HG02623 (cell line): Measurements from ENCODE around the gene SPATA20.

Experiments used
- ATAC-seq: cut with Tn5 transposase; IDR thresholded peaks from one replicate; pipeline ENCODE4 v1.9.1; 2021; ENCODE audit warnings: moderate library complexity; ENCODE audit not compliant: unreplicated experiment

The SPATA20 gene

GRCh38 chr17:50538549-50539410 is 8.2 kb upstream of the SPATA20 start:
- ATAC-seq: no peak

- ATAC-seq: no peak
These were observed 7.0 kb upstream of the SPATA20 start for GRCh38 chr17:50539762-50540559.

DNA sequence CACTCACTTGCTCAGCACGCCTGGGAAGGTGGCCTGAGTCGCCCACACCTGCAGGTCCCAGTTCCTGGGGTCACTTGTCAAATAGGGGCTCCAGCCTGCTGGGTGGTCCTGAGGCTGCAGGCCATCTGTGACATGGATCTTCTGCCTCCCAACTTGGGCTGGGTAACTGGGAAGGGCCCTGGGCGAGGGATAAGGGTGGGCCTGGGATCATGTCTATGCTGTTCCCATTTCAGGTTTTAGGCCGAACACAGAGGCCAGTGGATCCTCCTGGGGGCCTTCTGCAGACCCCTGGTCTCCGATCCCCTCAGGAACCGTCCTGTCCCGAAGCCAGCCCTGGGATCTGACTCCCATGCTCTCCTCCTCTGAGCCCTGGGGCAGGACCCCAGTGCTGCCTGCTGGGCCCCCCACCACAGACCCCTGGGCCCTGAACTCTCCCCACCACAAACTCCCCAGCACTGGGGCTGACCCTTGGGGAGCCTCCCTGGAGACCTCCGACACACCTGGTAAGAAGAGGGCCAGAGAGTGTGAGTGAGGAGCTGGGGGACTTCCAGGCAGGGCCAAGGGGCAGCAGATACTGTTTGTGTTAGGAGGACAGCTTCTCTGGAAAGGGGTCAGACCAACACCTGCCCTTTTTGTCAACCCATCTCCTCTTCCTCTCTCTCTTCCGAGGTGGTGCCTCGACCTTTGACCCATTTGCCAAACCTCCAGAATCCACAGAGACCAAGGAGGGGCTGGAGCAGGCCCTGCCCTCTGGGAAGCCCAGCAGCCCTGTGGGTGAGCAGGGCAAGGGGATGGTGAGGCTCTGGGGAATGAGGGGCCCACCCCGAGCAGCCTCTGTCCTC is 6.2 kb upstream of the SPATA20 start:
- no peak for ATAC-seq

DNA sequence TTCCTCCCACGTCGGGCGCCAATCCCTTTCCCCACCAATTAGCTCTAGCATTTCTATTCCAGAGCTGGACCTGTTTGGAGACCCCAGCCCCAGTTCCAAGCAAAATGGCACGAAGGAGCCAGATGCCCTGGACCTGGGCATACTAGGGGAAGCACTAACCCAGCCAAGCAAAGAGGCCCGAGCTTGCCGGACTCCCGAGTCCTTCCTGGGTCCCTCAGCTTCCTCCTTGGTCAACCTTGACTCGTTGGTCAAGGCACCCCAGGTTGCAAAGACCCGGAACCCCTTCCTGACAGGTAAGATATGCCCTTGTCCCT is 5.6 kb upstream of the SPATA20 start:
- ATAC-seq: no peak

DNA sequence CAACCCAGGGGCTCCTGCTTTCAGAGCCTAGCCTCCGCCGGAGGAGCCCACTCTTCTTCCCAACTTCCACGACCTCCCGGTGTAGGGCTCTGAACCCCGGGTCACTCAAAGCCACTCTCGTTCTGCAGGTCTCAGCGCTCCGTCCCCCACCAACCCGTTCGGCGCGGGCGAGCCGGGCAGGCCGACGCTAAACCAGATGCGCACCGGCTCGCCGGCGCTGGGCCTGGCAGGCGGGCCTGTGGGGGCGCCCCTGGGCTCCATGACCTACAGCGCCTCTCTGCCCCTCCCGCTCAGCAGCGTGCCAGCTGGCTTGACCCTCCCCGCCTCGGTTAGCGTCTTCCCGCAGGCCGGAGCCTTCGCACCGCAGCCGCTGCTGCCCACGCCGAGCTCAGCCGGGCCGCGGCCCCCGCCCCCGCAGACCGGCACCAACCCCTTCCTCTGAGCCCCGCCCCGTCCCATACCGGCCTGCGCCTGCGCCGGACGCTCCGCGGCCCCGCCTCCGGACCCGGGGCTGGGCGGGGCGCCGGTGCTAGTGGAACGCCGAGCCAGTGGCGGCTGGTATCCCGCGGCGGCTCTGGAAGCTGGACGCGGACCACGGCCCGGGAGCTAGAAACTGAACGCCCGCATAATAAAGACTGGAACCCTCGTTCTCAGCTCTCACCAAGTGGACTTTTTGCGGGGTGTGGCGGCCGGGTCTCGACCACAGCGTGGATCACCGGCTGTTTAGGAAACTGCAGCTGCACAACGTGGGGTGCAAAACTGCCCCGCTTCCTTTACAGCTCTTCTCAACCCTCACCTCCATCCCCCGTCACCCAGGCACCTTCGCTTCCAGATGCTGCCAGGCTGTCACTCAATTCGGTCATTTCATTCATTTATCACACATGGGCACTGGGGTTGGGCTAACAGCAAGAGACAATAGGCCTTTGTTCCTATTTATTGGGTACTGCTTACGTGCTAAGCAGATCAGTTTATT is 5.0 kb upstream of the SPATA20 start:
- peak; percentile 73 for ATAC-seq

DNA sequence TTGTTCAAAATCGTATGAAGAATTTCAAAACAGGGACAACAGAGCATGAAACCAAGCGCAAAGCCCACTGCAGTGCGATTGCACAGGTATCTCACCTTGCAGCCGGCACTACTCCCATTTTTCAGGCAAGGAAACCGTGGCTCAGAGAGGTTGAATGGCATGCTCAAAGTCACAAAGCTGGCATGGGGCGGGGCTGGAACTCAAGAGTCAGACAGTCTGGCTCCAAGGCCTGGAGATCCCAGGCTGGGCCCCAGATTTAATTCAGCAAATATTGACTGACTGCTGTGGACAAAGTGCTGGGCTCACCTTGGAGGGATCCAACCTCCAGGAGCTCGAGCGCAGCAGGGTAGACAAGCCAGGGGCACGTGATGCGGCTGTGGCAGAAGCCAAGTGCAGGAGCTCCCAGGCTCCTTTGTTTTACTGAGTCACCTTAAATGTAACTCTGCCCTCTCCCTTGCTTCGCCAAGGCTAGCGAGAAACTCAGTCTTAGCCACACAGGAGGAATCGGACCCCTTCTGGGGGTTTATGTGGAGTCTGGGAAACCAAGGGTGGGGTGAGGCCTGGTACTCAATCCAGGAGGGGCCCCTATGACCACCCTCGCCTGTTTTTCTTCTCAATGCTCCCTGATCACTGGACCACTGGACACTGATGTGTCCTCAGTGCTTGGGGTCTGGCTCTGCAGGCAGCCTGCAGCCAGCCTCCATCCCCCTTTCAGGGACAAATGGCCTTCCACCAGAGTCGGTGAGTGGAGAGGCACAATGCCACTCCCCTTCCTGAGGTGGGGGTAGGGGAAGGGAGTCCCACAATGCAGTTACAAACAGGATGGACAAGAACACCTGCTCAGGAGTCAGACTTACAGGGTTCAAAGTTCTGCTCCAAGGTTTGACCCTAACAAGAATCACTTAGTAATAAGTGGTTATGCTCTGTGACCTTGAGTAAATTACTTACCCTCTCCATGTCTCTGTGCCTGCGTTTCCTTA is 3.9 kb upstream of the SPATA20 start:
- ATAC-seq: no peak

GRCh38 chr17:50544516-50544915 is 2.5 kb upstream of the SPATA20 start:
- no peak for ATAC-seq

DNA sequence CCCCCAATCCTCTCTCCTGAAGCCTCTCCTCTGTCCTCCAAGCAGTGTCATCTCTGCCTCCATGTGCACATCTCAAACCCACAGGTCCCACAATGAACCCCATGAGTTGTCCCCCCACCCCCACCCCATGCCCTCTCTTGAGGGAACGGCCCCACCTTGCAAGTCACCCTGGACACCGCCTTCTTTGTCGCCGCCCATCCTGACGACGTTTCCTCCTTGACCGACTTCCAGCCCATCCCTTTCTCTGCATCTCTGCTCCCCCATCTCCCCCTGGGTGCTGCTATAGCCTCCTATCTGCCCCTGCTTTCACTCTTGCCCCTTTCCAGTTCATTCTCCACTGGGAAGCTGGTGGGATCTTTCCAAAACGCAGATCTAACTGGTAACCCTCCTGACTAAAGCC is 1.7 kb upstream of the SPATA20 start:
- no peak for ATAC-seq

DNA sequence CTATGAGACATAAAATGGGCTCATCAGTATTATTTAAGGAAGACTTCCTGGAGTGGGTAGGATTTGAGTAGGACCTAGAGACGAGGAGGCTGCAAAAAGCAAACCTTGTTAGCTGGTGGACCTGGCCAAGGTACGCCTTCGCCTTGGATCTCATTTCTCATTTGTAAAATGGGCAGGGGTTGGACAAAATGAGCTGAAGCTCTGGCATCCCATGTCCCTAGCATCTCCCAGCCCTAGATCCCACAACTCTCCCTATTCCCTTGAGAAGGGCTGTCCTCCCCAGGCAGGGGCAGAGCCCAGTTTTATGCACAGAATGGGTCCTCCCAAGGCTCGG is 306 bp upstream of the SPATA20 start:
- no peak for ATAC-seq

DNA sequence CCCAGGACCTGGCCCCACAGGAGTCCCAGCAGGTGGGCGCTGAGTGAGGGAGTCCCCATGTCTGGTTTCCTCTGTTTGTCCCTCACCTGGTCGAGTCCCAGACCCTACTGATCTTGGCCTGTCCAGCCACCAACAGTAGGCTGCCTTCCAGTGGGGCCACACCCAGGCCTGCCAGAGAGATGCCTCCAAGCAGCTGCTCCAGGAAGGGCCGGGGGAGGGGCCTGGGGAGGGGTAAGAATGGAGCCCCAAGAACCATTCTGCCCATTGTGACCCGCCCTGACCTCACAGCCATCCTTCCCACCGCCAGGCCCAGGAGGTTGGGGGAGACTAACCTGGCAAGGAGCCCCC is 736 bp downstream of the SPATA20 start:
- ATAC-seq: no peak

DNA sequence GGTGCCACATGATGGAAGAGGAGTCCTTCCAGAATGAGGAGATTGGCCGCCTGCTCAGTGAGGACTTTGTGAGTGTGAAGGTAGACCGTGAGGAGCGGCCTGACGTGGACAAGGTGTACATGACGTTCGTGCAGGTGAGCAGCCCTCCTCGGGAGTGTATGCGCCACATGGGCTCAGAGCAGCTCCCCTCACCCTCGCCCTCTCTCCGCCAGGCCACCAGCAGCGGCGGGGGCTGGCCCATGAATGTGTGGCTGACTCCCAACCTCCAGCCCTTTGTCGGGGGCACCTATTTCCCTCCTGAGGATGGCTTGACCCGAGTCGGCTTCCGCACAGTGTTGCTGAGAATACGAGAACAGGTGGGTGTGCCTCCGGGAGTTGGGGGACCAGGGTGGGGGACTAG is 1.9 kb downstream of the SPATA20 start:
- ATAC-seq: no peak

DNA sequence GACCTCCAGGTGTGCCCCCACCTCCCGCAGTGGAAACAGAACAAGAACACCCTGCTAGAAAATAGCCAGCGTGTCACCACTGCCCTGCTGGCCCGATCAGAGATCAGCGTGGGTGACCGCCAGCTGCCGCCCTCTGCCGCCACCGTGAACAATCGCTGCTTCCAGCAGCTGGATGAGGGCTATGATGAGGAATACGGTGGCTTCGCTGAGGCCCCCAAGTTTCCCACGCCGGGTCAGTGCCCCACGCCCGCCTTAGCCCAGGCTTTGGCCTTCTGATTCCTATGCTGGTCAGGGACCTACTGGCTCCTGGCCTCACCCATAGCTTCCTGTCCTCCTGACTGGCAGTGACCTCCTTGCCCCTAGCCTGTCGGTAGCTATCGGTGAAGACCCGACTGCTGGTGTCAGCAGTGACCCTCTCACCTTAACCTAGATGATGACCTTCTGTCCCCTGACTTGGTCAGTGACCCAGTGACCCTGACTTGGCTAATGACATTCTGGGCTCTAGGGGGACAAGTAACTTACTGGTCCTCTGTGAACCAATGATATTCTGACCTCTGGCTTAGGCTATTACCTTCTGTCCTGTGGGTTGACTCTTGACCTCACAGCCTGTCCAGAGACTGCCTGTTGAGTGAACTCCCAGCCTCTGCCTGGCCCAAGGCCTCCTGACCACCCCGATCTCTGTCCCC is 2.4 kb downstream of the SPATA20 start:
- ATAC-seq: no peak

DNA sequence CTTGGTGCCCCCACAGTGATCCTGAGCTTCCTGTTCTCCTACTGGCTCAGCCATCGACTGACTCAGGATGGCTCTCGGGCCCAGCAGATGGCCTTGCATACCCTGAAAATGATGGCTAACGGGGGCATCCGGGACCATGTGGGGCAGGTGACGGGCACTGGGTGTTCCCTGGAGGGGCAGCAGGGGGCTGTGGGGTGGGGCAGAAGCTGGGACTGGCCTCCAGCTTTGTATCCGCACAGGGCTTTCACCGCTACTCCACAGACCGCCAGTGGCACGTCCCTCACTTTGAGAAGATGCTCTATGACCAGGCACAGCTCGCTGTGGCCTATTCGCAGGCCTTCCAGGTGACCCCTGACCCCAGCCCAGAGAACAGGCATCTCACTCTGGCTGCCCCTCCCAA is 3.0 kb downstream of the SPATA20 start:
- no peak for ATAC-seq

- no peak for ATAC-seq
These were observed 3.9 kb downstream of the SPATA20 start for GRCh38 chr17:50550661-50551432.

DNA sequence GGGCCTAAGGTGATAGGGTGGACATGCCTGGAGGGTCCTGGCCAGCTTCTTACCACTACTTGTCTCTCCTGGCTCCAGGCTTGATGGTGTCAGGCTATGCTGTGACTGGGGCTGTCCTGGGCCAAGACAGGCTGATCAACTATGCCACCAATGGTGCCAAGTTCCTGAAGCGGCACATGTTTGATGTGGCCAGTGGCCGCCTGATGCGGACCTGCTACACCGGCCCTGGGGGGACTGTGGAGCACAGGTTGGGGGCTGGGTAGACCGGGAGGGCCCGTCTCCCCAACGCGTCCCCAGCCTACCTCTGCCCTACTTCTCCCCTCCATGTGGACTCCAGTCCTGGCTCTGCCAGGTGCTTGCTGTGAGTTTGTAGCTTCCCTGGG is 4.5 kb downstream of the SPATA20 start:
- ATAC-seq: no peak

GRCh38 chr17:50551884-50552283 is 4.9 kb downstream of the SPATA20 start:
- no peak for ATAC-seq

DNA sequence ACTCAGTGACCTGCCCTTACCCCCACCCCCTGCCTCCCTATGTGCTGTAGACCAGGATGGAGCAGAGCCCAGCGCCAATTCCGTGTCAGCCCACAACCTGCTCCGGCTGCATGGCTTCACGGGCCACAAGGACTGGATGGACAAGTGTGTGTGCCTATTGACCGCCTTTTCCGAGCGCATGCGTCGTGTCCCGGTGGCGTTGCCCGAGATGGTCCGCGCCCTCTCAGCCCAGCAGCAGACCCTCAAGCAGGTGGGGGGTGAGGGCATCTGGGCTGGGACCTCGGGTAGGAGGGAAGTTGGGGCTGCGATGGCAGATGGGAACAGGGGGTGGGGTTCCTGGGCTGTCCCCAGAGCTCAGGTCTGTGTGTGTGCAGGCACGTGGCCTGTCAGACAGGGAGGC is 7.2 kb downstream of the SPATA20 start:
- ATAC-seq: no peak

DNA sequence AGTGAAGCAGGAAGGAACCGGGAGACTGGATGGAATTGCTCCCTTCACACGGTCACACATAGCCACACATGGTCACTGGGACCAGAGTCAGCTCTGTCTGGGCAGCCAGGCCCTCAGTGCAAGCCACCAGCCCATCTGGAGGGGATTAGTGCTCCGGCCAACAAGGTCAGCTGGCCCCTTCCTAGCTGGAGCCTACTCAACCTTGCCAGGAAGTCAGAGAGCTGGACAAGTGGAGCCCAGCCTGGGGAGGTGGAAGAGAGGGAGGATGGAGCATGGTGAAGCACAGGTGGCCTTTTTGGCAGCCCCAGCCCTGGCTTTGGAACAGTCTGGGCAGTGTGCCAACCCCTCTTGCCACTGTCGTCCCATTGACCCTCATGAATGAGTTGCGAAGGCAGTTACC is 9.8 kb downstream of the SPATA20 start:
- no peak for ATAC-seq
